Measurements from ENCODE around the gene RAN.

The RAN gene

GRCh38 chr12:130919086-130919485 lies 47.2 kb downstream of the RAN start:
- no peak overlapping the region for H3K27ac ChIP-seq (ENCODE audit: low read length)
- no peaks in the 10 kb centered on the region for H3K36me3 ChIP-seq (replicated peaks; ENCODE audit: insufficient read depth, low read length)
- H3K27me3 ChIP-seq (replicated peaks; ENCODE audit: insufficient read depth, low read length) = peaks cover 18% of the 10 kb centered on the region; the same call in 1 of the 2 replicates
- H3K4me2 ChIP-seq (ENCODE audit: low read depth, low read length) = no peak overlapping the region
- H3K9me3 ChIP-seq (replicated peaks; ENCODE audit: insufficient read depth, low read length) = no peaks in the 10 kb centered on the region
- H3F3A ChIP-seq (ENCODE audit: insufficient read depth, low read length) = no peaks in the 10 kb centered on the region
- no peak for DNase-seq
- H4K20me1 ChIP-seq (ENCODE audit: insufficient read depth, low read length) = no peaks in the 10 kb centered on the region
- H3K9me2 ChIP-seq (replicated peaks; ENCODE audit: insufficient read depth, low read length) = no peaks in the 10 kb centered on the region
- no peak overlapping the region for H3K9ac ChIP-seq (ENCODE audit: low read length)
- no peak overlapping the region for H2AFZ ChIP-seq (ENCODE audit: low read length)
- no peaks in the 10 kb centered on the region for H3K79me2 ChIP-seq (ENCODE audit: low read length)
- no peaks in the 10 kb centered on the region for H3K4me1 ChIP-seq (ENCODE audit: low read length)
- H3K4me3 ChIP-seq (ENCODE audit: low read length) = no peak overlapping the region
- TF ChIP-seq EZH2phosphoT487 (IDR thresholded peaks at IDR 0.05; ENCODE audit: low read length) (no peak), CTCF (IDR thresholded peaks at IDR 0.05; ENCODE audit: low read length) (no peak), EZH2 (optimal IDR thresholded peaks at IDR 0.05; ENCODE audit: low read depth, low read length) (no peak)

GRCh38 chr12:130920119-130920703 lies 48.3 kb downstream of the RAN start:
- H3K4me3 ChIP-seq (ENCODE audit: low read length) = no peak overlapping the region
- no peak overlapping the region for H3K27ac ChIP-seq (ENCODE audit: low read length)
- no peaks in the 10 kb centered on the region for H4K20me1 ChIP-seq (ENCODE audit: insufficient read depth, low read length)
- H3K36me3 ChIP-seq (replicated peaks; ENCODE audit: insufficient read depth, low read length) = no peaks in the 10 kb centered on the region
- no peaks in the 10 kb centered on the region for H3K9me3 ChIP-seq (replicated peaks; ENCODE audit: insufficient read depth, low read length)
- H3K27me3 ChIP-seq (replicated peaks; ENCODE audit: insufficient read depth, low read length) = peaks cover 13% of the 10 kb centered on the region; the same call in 1 of the 2 replicates
- H3F3A ChIP-seq (ENCODE audit: insufficient read depth, low read length) = no peaks in the 10 kb centered on the region
- no peaks in the 10 kb centered on the region for H3K9me2 ChIP-seq (replicated peaks; ENCODE audit: insufficient read depth, low read length)
- no peak overlapping the region for H2AFZ ChIP-seq (ENCODE audit: low read length)
- H3K79me2 ChIP-seq (ENCODE audit: low read length) = no peaks in the 10 kb centered on the region
- no peak for TF ChIP-seq CTCF (IDR thresholded peaks at IDR 0.05; ENCODE audit: low read length)
- TF ChIP-seq EZH2 (optimal IDR thresholded peaks at IDR 0.05; ENCODE audit: low read depth, low read length) = no peak
- TF ChIP-seq EZH2phosphoT487 (IDR thresholded peaks at IDR 0.05; ENCODE audit: low read length) = no peak
- no peaks in the 10 kb centered on the region for H3K4me1 ChIP-seq (ENCODE audit: low read length)
- H3K9ac ChIP-seq (ENCODE audit: low read length) = no peak overlapping the region
- DNase-seq = no peak
- H3K4me2 ChIP-seq (ENCODE audit: low read depth, low read length) = no peak overlapping the region

GRCh38 chr12:130920723-130921381 lies 49.0 kb downstream of the RAN start:
- Histone ChIP-seq H3K9me3 (replicated peaks; ENCODE audit: insufficient read depth, low read length) (no peaks in the 10 kb centered on the region), H3K79me2 (ENCODE audit: low read length) (no peaks in the 10 kb centered on the region), H3K9me2 (replicated peaks; ENCODE audit: insufficient read depth, low read length) (no peaks in the 10 kb centered on the region), H3K9ac (ENCODE audit: low read length) (no peak overlapping the region), H3K4me2 (ENCODE audit: low read depth, low read length) (no peak overlapping the region), H3K27me3 (replicated peaks; ENCODE audit: insufficient read depth, low read length) (peaks cover 13% of the 10 kb centered on the region; the same call in 1 of the 2 replicates), H3K36me3 (replicated peaks; ENCODE audit: insufficient read depth, low read length) (no peaks in the 10 kb centered on the region), H3K4me1 (ENCODE audit: low read length) (no peaks in the 10 kb centered on the region), H3K4me3 (ENCODE audit: low read length) (no peak overlapping the region), H3F3A (ENCODE audit: insufficient read depth, low read length) (no peaks in the 10 kb centered on the region), H2AFZ (ENCODE audit: low read length) (no peak overlapping the region), H3K27ac (ENCODE audit: low read length) (no peak overlapping the region), H4K20me1 (ENCODE audit: insufficient read depth, low read length) (no peaks in the 10 kb centered on the region)
- TF ChIP-seq CTCF (IDR thresholded peaks at IDR 0.05; ENCODE audit: low read length) = no peak
- TF ChIP-seq EZH2phosphoT487 (IDR thresholded peaks at IDR 0.05; ENCODE audit: low read length) = no peak
- TF ChIP-seq EZH2 (optimal IDR thresholded peaks at IDR 0.05; ENCODE audit: low read depth, low read length) = no peak
- DNase-seq = no peak
